A549 (cell line): ENCODE data around the gene MAL. TPM values are rescaled to one million over a fixed set of nuclear protein-coding genes. Genes with fewer than 3 reads are reported as not detected.
A peak's percentile ranks its signal among the peaks of the same experiment; 100 is the strongest.

Experiments
- ATAC-seq, 2 experiments: fragments of 200-7000 bp in 1 of 2; fragments of >200 bp in 1 of 2; cut with Nextera tagmentation in 1 of 2; cut with Tn5 transposase in 1 of 2; 3 replicates each; pipeline versions ENCODE4 v1.8.0 to v1.9.1; 2018 to 2020; ENCODE audit warnings: mild to moderate bottlenecking in 1 of 2, moderate library complexity in 1 of 2
- CTCF ChIA-PET: fragments of 300-600 bp; sonication (Branson Sonifier 250); formaldehyde crosslinking; extraction: SDS; loops from one replicate; lab custom pipeline; 2021; ENCODE audit warnings: antibody characterized with exemption, inconsistent platforms; lab: Yijun Ruan, JAX
- POLR2A ChIA-PET: fragments of 350-600 bp; formaldehyde crosslinking; extraction: SDS; loops from one replicate; lab custom pipeline; 2021; ENCODE audit warnings: antibody characterized with exemption, inconsistent platforms; lab: Yijun Ruan, JAX
- DNase-seq, 2 experiments: peaks; one replicate each; pipeline versions ENCODE4 v3.0.0 to v3.0.0-alpha.2; 2011 to 2016; ENCODE audit warnings: low read depth in 1 of 2, low spot score in 1 of 2
- FAIRE-seq: peaks from 2 replicates; lab custom pipeline; 2011; peaks lifted over from hg19 to GRCh38; lab: Jason Lieb, UNC
- H3K27ac ChIP-seq, 2 experiments: fragments of >200 bp; sonication (Bioruptor Twin); formaldehyde crosslinking; 3 replicates each; pipeline ENCODE4 v1.5.1; 2016 to 2017
- H3K4me1 ChIP-seq: fragments of >200 bp; sonication (Bioruptor Twin); formaldehyde crosslinking; 3 replicates; pipeline ENCODE4 v1.6.1; 2016
- H3K4me2 ChIP-seq: fragments of >200 bp; sonication (Bioruptor Twin); formaldehyde crosslinking; 3 replicates; pipeline ENCODE4 v1.6.1; 2016
- H3K4me3 ChIP-seq: fragments of >200 bp; sonication (Bioruptor Twin); formaldehyde crosslinking; 3 replicates; pipeline ENCODE4 v1.5.1; 2016
- H3K9me3 ChIP-seq: fragments of >200 bp; sonication (Bioruptor Twin); formaldehyde crosslinking; 3 replicates; pipeline ENCODE4 v1.6.1; 2016
- CTCF ChIP-seq: fragments of >200 bp; sonication (Bioruptor Twin); formaldehyde crosslinking; IDR thresholded peaks from 3 replicates; pipeline ENCODE4 v1.5.1; 2016
- EHMT2 ChIP-seq: fragments of 200-600 bp; sonication (generic); IDR thresholded peaks from 2 replicates; pipeline ENCODE4 v1.6.1; 2016; ENCODE audit warnings: antibody characterized with exemption, low read depth, mild to moderate bottlenecking, moderate library complexity
- ELK1 ChIP-seq: fragments of 150-350 bp; IDR thresholded peaks from 2 replicates; pipeline ENCODE4 v1.6.1; 2014; ENCODE audit warnings: low read depth, mild to moderate bottlenecking, low read length
- FOSB ChIP-seq: fragments of 250-450 bp; sonication (Bioruptor Pico); IDR thresholded peaks from 2 replicates; pipeline ENCODE4 v1.5.0; 2020; ENCODE audit warnings: mild to moderate bottlenecking, moderate library complexity
- JUN ChIP-seq, 2 experiments: fragments of >200 bp; sonication (Bioruptor Twin); formaldehyde crosslinking; IDR thresholded peaks; 2 replicates in 1 of 2; 3 replicates in 1 of 2; pipeline ENCODE4 v1.6.1; 2016 to 2017
- KDM5A ChIP-seq: fragments of 200-600 bp; sonication (generic); IDR thresholded peaks from 2 replicates; pipeline ENCODE4 v1.6.1; 2016; ENCODE audit warnings: antibody characterized with exemption, mild to moderate bottlenecking
- RAD21 ChIP-seq, 2 experiments: fragments of >200 bp in 1 of 2; sonication (Bioruptor Twin) in 1 of 2; formaldehyde crosslinking in 1 of 2; IDR thresholded peaks in 1 of 2; conservative IDR thresholded peaks in 1 of 2; 2 replicates in 1 of 2; 3 replicates in 1 of 2; pipeline ENCODE4 v1.6.1; 2012 to 2018; ENCODE audit warnings: inconsistent platforms in 1 of 2
- SMC3 ChIP-seq: fragments of >200 bp; sonication (Bioruptor Twin); formaldehyde crosslinking; IDR thresholded peaks from 3 replicates; pipeline ENCODE4 v1.6.1; 2018; ENCODE audit warnings: inconsistent platforms
- ZNF302 ChIP-seq: fragments of 250-450 bp; sonication (Bioruptor Pico); IDR thresholded peaks from 2 replicates; pipeline ENCODE4 v1.9.0; 2021; ENCODE audit warnings: inconsistent platforms, mild to moderate bottlenecking, moderate library complexity
- ZSCAN20 ChIP-seq: fragments of 250-450 bp; sonication (Bioruptor Pico); IDR thresholded peaks from 2 replicates; pipeline ENCODE4 v1.8.0; 2022; ENCODE audit warnings: mild to moderate bottlenecking, moderate library complexity
- WGBS: methylation state at CpG from one replicate; pipeline ENCODE4 v1.1.6; 2017; ENCODE audit errors: missing lambda C conversion rate; 5-methylcytosine and 5-hydroxymethylcytosine counted together
- polyA plus RNA-seq, 4 experiments: library from polyadenylated mRNA; depleted of rRNA in 3 of 4; stranded (reverse); fragments of >200 nt; fragmentation: RNase III in 1 of 4; extraction: RNeasy Plus Mini Kit Qiagen cat#74134 plus additional on column Dnase treatment in 1 of 4; gene quantifications; 2 replicates in 3 of 4; 3 replicates in 1 of 4; pipeline ENCODE4 v1.2.3, GENCODE V29; 2011 to 2017

The MAL gene
- polyA plus RNA-seq, 2 of the 4 experiments (the other 2 are of a cell fraction): not detected

- H3K27ac ChIP-seq: no peak overlapping the region
- ChIA-PET POLR2A (no interaction called here), CTCF (interaction anchor here (0.6 to 6.2 kb wide), 20 partner anchors 8 to 270 kb away, joined by 3 to 70 read pairs (median 6); no protein-coding TSS in a partner anchor)
- no peak overlapping the region for H3K4me3 ChIP-seq
- no peak for DNase-seq
- 47% methylated on average over 8 of the region's 8 CpGs for WGBS
- H3K9me3 ChIP-seq: no peaks in the 10 kb centered on the region
- TF ChIP-seq CTCF (no peak), ZSCAN20 (CRISPR knock-in tag) (no peak)
- TF ChIP-seq, all 56 proteins: peak for 0
- peaks cover 10% of the 10 kb centered on the region; the same call in 1 of the 3 replicates for H3K4me1 ChIP-seq
- no peak for FAIRE-seq
- H3K4me2 ChIP-seq: peak overlapping the region; percentile 94; the same call in 1 of the 3 replicates
- ATAC-seq: no peak
Measured at GRCh38 chr2:95075440-95076132, 50.1 kb downstream of the MAL start.

- ATAC-seq: peak; percentile 82 to 93
- ChIA-PET POLR2A (no interaction called here), CTCF (interaction anchor here (0.7 to 6.2 kb wide), 32 partner anchors 9 to 308 kb away, joined by 3 to 70 read pairs (median 5); no protein-coding TSS in a partner anchor)
- Histone ChIP-seq H3K9me3 (no peaks in the 10 kb centered on the region), H3K27ac (peak overlapping the region in 1 of 2 experiments; percentile 75; a peak in 4 of 6 replicates), H3K4me3 (peak overlapping the region; percentile 54), H3K4me1 (peaks cover 10% of the 10 kb centered on the region; the same call in 1 of the 3 replicates), H3K4me2 (peak overlapping the region; percentile 94)
- peak; percentile 74 to 79 for DNase-seq
- FAIRE-seq: no peak
- TF ChIP-seq CTCF: peak; percentile 91
- TF ChIP-seq KDM5A: no peak
- peak; percentile 69 to 76 for TF ChIP-seq RAD21 (conservative IDR thresholded peaks at IDR 0.05 in 1 of 2, IDR thresholded peaks at IDR 0.05 in 1 of 2)
- peak; percentile 80 for TF ChIP-seq SMC3
- 15% methylated on average over 23 of the region's 44 CpGs for WGBS
Measured at GRCh38 chr2:95076705-95077529, 51.4 kb downstream of the MAL start.

- H3K27ac ChIP-seq: no peak overlapping the region
- DNase-seq (peak in 1 of 2 experiments; percentile 39), FAIRE-seq (no peak), ATAC-seq (peak; percentile 49 to 58)
- WGBS: 19% methylated on average over 3 of the region's 3 CpGs
- no peaks in the 10 kb centered on the region for H3K9me3 ChIP-seq
- ChIA-PET POLR2A (no interaction called here), CTCF (interaction anchor here (0.8 to 6.2 kb wide), 11 partner anchors 9 to 236 kb away, joined by 3 to 70 read pairs (median 8); no protein-coding TSS in a partner anchor)
- peaks cover 10% of the 10 kb centered on the region; the same call in 1 of the 3 replicates for H3K4me1 ChIP-seq
- TF ChIP-seq FOSB (CRISPR knock-in tag): no peak
- no peak for TF ChIP-seq JUN (IDR thresholded peaks at IDR 0.05)
- no peak for TF ChIP-seq ELK1
- TF ChIP-seq ZNF302 (CRISPR knock-in tag): no peak
- TF ChIP-seq EHMT2: no peak
- H3K4me2 ChIP-seq: peak overlapping the region; percentile 94
- peak overlapping the region; percentile 54; the same call in 1 of the 3 replicates for H3K4me3 ChIP-seq
Measured at GRCh38 chr2:95077530-95077825, 52.0 kb downstream of the MAL start.
